ENCODE measurements around the gene ISM1.

DNA sequence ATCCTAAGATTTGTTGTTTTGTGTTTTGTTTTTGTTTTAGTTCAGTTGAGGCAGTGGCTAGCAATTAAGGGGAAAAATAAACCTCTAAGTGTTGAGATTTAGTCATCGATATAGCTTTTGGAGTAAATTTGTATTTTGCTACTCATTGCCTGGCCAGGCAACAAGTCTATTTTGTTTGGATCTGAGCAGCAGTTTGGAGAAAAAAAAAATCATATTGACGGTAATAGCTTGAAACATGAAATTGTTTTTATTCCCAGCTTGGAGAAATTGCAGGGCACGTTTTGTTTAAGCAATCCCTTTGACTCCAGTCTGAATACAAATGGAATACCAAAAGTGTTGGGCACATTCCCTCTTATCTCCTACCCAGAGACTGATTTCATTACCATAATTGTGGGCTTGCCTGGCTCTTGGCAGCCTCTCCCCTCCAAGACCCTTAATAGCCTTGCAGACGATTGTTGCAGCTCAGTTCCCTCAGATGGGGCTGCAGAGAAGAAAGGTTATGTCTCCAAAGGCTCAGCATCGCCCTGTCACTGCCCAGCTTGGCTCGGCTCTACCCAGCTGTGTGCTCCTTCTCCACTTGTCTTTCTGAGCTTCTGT is 56.0 kb downstream of the ISM1 start:
- no peak for TF ChIP-seq POLR2A (IDR thresholded peaks at IDR 0.05)
- TF ChIP-seq, protein P1, sequence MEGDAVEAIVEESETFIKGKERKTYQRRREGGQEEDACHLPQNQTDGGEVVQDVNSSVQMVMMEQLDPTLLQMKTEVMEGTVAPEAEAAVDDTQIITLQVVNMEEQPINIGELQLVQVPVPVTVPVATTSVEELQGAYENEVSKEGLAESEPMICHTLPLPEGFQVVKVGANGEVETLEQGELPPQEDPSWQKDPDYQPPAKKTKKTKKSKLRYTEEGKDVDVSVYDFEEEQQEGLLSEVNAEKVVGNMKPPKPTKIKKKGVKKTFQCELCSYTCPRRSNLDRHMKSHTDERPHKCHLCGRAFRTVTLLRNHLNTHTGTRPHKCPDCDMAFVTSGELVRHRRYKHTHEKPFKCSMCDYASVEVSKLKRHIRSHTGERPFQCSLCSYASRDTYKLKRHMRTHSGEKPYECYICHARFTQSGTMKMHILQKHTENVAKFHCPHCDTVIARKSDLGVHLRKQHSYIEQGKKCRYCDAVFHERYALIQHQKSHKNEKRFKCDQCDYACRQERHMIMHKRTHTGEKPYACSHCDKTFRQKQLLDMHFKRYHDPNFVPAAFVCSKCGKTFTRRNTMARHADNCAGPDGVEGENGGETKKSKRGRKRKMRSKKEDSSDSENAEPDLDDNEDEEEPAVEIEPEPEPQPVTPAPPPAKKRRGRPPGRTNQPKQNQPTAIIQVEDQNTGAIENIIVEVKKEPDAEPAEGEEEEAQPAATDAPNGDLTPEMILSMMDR (IDR thresholded peaks at IDR 0.05 in 8 of 11, conservative IDR thresholded peaks at IDR 0.05 in 3 of 11), result no peak
